ENCODE results near the gene CMAS. TPM values are rescaled to one million over a fixed set of nuclear protein-coding genes. Genes with fewer than 3 reads are reported as not detected.

CMAS gene
- total RNA-seq, 1 experiment from 2014 or later, result 69.0 TPM

DNA sequence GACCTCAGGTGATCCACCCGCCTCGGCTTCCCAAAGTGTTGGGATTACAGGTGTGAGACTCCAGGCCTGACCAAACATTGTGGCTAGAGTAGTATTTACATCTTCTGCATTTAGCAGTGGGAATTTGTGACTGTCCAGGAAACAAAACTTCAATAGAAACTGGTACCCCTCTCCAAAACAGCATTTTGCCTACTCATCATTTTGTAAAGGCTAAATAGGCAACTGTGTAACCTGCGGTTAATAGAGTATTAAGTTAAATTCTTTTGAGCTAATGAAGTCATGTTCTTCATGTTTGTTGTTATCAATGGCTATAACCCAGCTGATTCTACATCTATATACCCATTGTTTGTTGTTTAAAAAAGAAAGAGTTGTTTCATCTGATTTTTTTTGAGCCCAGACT lies 8.1 kb downstream of the CMAS start:
- no peak overlapping the region for H3K27ac Mint-ChIP-seq
- H3K4me1 Mint-ChIP-seq, result peaks cover 26% of the 10 kb centered on the region
- H3K36me3 Mint-ChIP-seq, result peaks cover 28% of the 10 kb centered on the region
- no peaks in the 10 kb centered on the region for H3K27me3 Mint-ChIP-seq (ENCODE audit: low read depth)
- ATAC-seq, result no peak
- ChIA-PET POLR2A (no interaction called here), CTCF (no interaction called here)
- no peak for TF ChIP-seq IRF2 (CRISPR knock-in tag; IDR thresholded peaks at IDR 0.05; ENCODE audit: borderline replicate concordance, low read depth)
- TF ChIP-seq PRDM15 (CRISPR knock-in tag; IDR thresholded peaks at IDR 0.05), result no peak
- TF ChIP-seq TEAD1 (CRISPR knock-in tag; IDR thresholded peaks at IDR 0.05), result no peak
- no peak for TF ChIP-seq ATF2 (CRISPR knock-in tag; IDR thresholded peaks at IDR 0.05; ENCODE audit: borderline replicate concordance, low read depth)
- TF ChIP-seq ZNF396 (CRISPR knock-in tag; IDR thresholded peaks at IDR 0.05; ENCODE audit: borderline replicate concordance), result no peak
- no peak for TF ChIP-seq MXD4 (CRISPR knock-in tag; IDR thresholded peaks at IDR 0.05; ENCODE audit: borderline replicate concordance)
- TF ChIP-seq, protein P1, sequence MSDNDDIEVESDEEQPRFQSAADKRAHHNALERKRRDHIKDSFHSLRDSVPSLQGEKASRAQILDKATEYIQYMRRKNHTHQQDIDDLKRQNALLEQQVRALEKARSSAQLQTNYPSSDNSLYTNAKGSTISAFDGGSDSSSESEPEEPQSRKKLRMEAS (CRISPR knock-in tag; IDR thresholded peaks at IDR 0.05), result no peak
- no peak for TF ChIP-seq ERG (CRISPR knock-in tag; IDR thresholded peaks at IDR 0.05)
- TF ChIP-seq, protein P2, sequence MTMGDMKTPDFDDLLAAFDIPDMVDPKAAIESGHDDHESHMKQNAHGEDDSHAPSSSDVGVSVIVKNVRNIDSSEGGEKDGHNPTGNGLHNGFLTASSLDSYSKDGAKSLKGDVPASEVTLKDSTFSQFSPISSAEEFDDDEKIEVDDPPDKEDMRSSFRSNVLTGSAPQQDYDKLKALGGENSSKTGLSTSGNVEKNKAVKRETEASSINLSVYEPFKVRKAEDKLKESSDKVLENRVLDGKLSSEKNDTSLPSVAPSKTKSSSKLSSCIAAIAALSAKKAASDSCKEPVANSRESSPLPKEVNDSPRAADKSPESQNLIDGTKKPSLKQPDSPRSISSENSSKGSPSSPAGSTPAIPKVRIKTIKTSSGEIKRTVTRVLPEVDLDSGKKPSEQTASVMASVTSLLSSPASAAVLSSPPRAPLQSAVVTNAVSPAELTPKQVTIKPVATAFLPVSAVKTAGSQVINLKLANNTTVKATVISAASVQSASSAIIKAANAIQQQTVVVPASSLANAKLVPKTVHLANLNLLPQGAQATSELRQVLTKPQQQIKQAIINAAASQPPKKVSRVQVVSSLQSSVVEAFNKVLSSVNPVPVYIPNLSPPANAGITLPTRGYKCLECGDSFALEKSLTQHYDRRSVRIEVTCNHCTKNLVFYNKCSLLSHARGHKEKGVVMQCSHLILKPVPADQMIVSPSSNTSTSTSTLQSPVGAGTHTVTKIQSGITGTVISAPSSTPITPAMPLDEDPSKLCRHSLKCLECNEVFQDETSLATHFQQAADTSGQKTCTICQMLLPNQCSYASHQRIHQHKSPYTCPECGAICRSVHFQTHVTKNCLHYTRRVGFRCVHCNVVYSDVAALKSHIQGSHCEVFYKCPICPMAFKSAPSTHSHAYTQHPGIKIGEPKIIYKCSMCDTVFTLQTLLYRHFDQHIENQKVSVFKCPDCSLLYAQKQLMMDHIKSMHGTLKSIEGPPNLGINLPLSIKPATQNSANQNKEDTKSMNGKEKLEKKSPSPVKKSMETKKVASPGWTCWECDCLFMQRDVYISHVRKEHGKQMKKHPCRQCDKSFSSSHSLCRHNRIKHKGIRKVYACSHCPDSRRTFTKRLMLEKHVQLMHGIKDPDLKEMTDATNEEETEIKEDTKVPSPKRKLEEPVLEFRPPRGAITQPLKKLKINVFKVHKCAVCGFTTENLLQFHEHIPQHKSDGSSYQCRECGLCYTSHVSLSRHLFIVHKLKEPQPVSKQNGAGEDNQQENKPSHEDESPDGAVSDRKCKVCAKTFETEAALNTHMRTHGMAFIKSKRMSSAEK (CRISPR knock-in tag; IDR thresholded peaks at IDR 0.05; ENCODE audit: borderline replicate concordance), result no peak
- TF ChIP-seq E2F4 (CRISPR knock-in tag; IDR thresholded peaks at IDR 0.05; ENCODE audit: borderline replicate concordance, low read depth), result no peak
- TF ChIP-seq ATF3 (CRISPR knock-in tag; conservative IDR thresholded peaks at IDR 0.05), result no peak
- no peak for TF ChIP-seq CREB1 (CRISPR knock-in tag; IDR thresholded peaks at IDR 0.05)
- TF ChIP-seq GRHL2 (CRISPR knock-in tag; IDR thresholded peaks at IDR 0.05; ENCODE audit: insufficient replicate concordance, severe bottlenecking), result no peak
- TF ChIP-seq AR (CRISPR knock-in tag; IDR thresholded peaks at IDR 0.05), result no peak
- no peak for TF ChIP-seq NFYB (CRISPR knock-in tag; conservative IDR thresholded peaks at IDR 0.05; ENCODE audit: low read depth)
- no peak for TF ChIP-seq TP53 (CRISPR knock-in tag; IDR thresholded peaks at IDR 0.05)
- TF ChIP-seq, protein P3, sequence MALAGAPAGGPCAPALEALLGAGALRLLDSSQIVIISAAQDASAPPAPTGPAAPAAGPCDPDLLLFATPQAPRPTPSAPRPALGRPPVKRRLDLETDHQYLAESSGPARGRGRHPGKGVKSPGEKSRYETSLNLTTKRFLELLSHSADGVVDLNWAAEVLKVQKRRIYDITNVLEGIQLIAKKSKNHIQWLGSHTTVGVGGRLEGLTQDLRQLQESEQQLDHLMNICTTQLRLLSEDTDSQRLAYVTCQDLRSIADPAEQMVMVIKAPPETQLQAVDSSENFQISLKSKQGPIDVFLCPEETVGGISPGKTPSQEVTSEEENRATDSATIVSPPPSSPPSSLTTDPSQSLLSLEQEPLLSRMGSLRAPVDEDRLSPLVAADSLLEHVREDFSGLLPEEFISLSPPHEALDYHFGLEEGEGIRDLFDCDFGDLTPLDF (CRISPR knock-in tag; IDR thresholded peaks at IDR 0.05), result no peak
- no peak for TF ChIP-seq JAZF1 (CRISPR knock-in tag; IDR thresholded peaks at IDR 0.05)
- DNase-seq (ENCODE audit: low spot score), result no peak
- H3K9me3 Mint-ChIP-seq, result no peaks in the 10 kb centered on the region
- H3K4me3 Mint-ChIP-seq, result no peak overlapping the region

Data from WTC11 (cell line).